Neural cell (in vitro differentiated cells): ENCODE results near the gene HECW1. TPM values are rescaled to one million over a fixed set of nuclear protein-coding genes. Genes with fewer than 3 reads are reported as not detected.
A peak's percentile ranks its signal among the peaks of the same experiment; 100 is the strongest.

Experiments used
- H2AFZ ChIP-seq: fragments of 200-600, 300-800 bp; sonication (generic), shearing (Covaris generic); 2 replicates; pipeline ENCODE4 v1.6.0; 2014; ENCODE audit warnings: low read depth, mild to moderate bottlenecking, antibody characterized with exemption, low read length, moderate library complexity
- H3F3A ChIP-seq: fragments of 200-600 bp; shearing (Covaris generic); 2 replicates; pipeline ENCODE4 v1.6.1; 2016; ENCODE audit warnings: mild to moderate bottlenecking, moderate library complexity, mixed read lengths, antibody characterized with exemption, low read length; ENCODE audit not compliant: insufficient read depth, poor library complexity, severe bottlenecking
- H3K27ac ChIP-seq: fragments of 200-600, 300-800 bp; sonication (generic), shearing (Covaris generic); 2 replicates; pipeline ENCODE4 v1.5.1; 2014; ENCODE audit warnings: mild to moderate bottlenecking, low read length, moderate library complexity
- H3K27me3 ChIP-seq: fragments of 300-800, 200-600 bp; sonication (generic), shearing (Covaris generic); 2 replicates; pipeline ENCODE4 v1.6.0; 2014; ENCODE audit warnings: mild to moderate bottlenecking, low read depth, low read length, moderate library complexity; ENCODE audit not compliant: insufficient read depth
- H3K36me3 ChIP-seq: fragments of 300-800, 200-600 bp; sonication (generic), shearing (Covaris generic); 2 replicates; pipeline ENCODE4 v1.5.1; 2014; ENCODE audit warnings: mild to moderate bottlenecking, antibody characterized with exemption, low read length, moderate library complexity; ENCODE audit not compliant: insufficient read depth
- H3K4me2 ChIP-seq: fragments of 300-800, 200-600 bp; sonication (generic), shearing (Covaris generic); 2 replicates; pipeline ENCODE4 v1.6.0; 2014; ENCODE audit warnings: mild to moderate bottlenecking, low read length
- H3K4me3 ChIP-seq: fragments of 300-800, 200-600 bp; sonication (generic), shearing (Covaris generic); 2 replicates; pipeline ENCODE4 v1.5.1; 2014; ENCODE audit warnings: mild to moderate bottlenecking, low read length, moderate library complexity
- H3K79me2 ChIP-seq: fragments of 200-600 bp; shearing (Covaris generic); replicated peaks from 2 replicates; pipeline ENCODE4 v1.6.0; 2014; ENCODE audit warnings: mild to moderate bottlenecking, low read length, moderate library complexity; ENCODE audit not compliant: insufficient read depth
- H3K9ac ChIP-seq: fragments of 300-800, 200-600 bp; sonication (generic), shearing (Covaris generic); 2 replicates; pipeline ENCODE4 v1.6.1; 2016; ENCODE audit warnings: mild to moderate bottlenecking, low read length, mixed read lengths
- H3K9me2 ChIP-seq: fragments of 200-600 bp; shearing (Covaris generic); 2 replicates; pipeline ENCODE4 v1.6.1; 2016; ENCODE audit warnings: mild to moderate bottlenecking, low read length, mixed read lengths; ENCODE audit not compliant: insufficient read depth
- H3K9me3 ChIP-seq: fragments of 200-600, 300-800 bp; sonication (generic), shearing (Covaris generic); 2 replicates; pipeline ENCODE4 v1.6.1; 2016; ENCODE audit warnings: mild to moderate bottlenecking, mixed run types, low read length, moderate library complexity, mixed read lengths
- H4K20me1 ChIP-seq: fragments of 200-600 bp; shearing (Covaris generic); 2 replicates; pipeline ENCODE4 v1.6.1; 2016; ENCODE audit warnings: mild to moderate bottlenecking, mixed run types; ENCODE audit not compliant: insufficient read depth
- CTCF ChIP-seq: fragments of 450-650 bp; IDR thresholded peaks from 2 replicates; pipeline ENCODE4 v1.5.1; 2014; ENCODE audit warnings: antibody characterized with exemption, mild to moderate bottlenecking, moderate library complexity; ENCODE audit not compliant: poor library complexity, severe bottlenecking
- EP300 ChIP-seq: fragments of 450-650 bp; conservative IDR thresholded peaks from 2 replicates; pipeline ENCODE4 v1.6.1; 2014; ENCODE audit warnings: antibody characterized with exemption, mild to moderate bottlenecking, moderate library complexity; ENCODE audit not compliant: poor library complexity, severe bottlenecking
- EZH2 ChIP-seq: fragments of 200-600, 300-800 bp; shearing (Covaris generic), sonication (generic); IDR thresholded peaks from 2 replicates; pipeline ENCODE4 v1.6.1; 2014; ENCODE audit warnings: antibody characterized with exemption, low read length, borderline replicate concordance, mild to moderate bottlenecking; ENCODE audit not compliant: insufficient read depth, poor library complexity, severe bottlenecking
- MXI1 ChIP-seq: fragments of 450-650 bp; conservative IDR thresholded peaks from 2 replicates; pipeline ENCODE4 v1.6.1; 2014; ENCODE audit warnings: antibody characterized with exemption, mild to moderate bottlenecking; ENCODE audit not compliant: poor library complexity, severe bottlenecking
- POLR2AphosphoS5 ChIP-seq: IDR thresholded peaks from 2 replicates; pipeline ENCODE4 v1.6.1; 2012
- RAD21 ChIP-seq: fragments of 450-650 bp; conservative IDR thresholded peaks from 2 replicates; pipeline ENCODE4 v1.6.1; 2014; ENCODE audit warnings: antibody characterized with exemption, mild to moderate bottlenecking, moderate library complexity
- REST ChIP-seq: IDR thresholded peaks from 2 replicates; pipeline ENCODE4 v1.6.1; 2012; ENCODE audit warnings: borderline replicate concordance
- SMC3 ChIP-seq: fragments of 450-650 bp; conservative IDR thresholded peaks from 2 replicates; pipeline ENCODE4 v1.6.1; 2014; ENCODE audit warnings: antibody characterized with exemption, mild to moderate bottlenecking, moderate library complexity; ENCODE audit not compliant: poor library complexity
- TAF1 ChIP-seq: IDR thresholded peaks from 2 replicates; pipeline ENCODE4 v1.6.1; 2012; ENCODE audit warnings: low read depth
- polyA plus RNA-seq: library from polyadenylated mRNA; depleted of rRNA; stranded (reverse); fragments of >200 nt; gene quantifications from 2 replicates; pipeline ENCODE4 v1.2.3, GENCODE V29; 2014

The HECW1 gene
- polyA plus RNA-seq, 1 donor from 2014 or later: 13.8 TPM

- H3F3A ChIP-seq: no peaks in the 10 kb centered on the region
- no peaks in the 10 kb centered on the region for H3K36me3 ChIP-seq
- no peak overlapping the region for H2AFZ ChIP-seq
- no peaks in the 10 kb centered on the region for H3K9me2 ChIP-seq
- no peaks in the 10 kb centered on the region for H3K27me3 ChIP-seq
- no peaks in the 10 kb centered on the region for H4K20me1 ChIP-seq
- no peaks in the 10 kb centered on the region for H3K9me3 ChIP-seq
- H3K4me2 ChIP-seq: no peak overlapping the region
- no peaks in the 10 kb centered on the region for H3K79me2 ChIP-seq
- H3K27ac ChIP-seq: no peak overlapping the region
- TF ChIP-seq EZH2: no peak
- peak; percentile 68 for TF ChIP-seq EP300
- H3K4me3 ChIP-seq: no peak overlapping the region
- H3K9ac ChIP-seq: no peak overlapping the region
These were observed 171.3 kb downstream of the HECW1 start for GRCh38 chr7:43283706-43284105.

- H3K9me3 ChIP-seq: no peaks in the 10 kb centered on the region
- H3K36me3 ChIP-seq: no peaks in the 10 kb centered on the region
- H3F3A ChIP-seq: no peaks in the 10 kb centered on the region
- no peak overlapping the region for H3K4me2 ChIP-seq
- TF ChIP-seq EP300 (no peak), SMC3 (no peak), RAD21 (no peak), EZH2 (no peak), POLR2AphosphoS5 (no peak), REST (no peak)
- no peak overlapping the region for H2AFZ ChIP-seq
- H3K27ac ChIP-seq: no peak overlapping the region
- no peaks in the 10 kb centered on the region for H4K20me1 ChIP-seq
- H3K27me3 ChIP-seq: no peaks in the 10 kb centered on the region
- H3K9ac ChIP-seq: no peak overlapping the region
- H3K9me2 ChIP-seq: no peaks in the 10 kb centered on the region
- H3K4me3 ChIP-seq: no peak overlapping the region
- no peaks in the 10 kb centered on the region for H3K79me2 ChIP-seq
These were observed 177.4 kb downstream of the HECW1 start for GRCh38 chr7:43289826-43290225.

- H3K79me2 ChIP-seq: no peaks in the 10 kb centered on the region
- no peak overlapping the region for H2AFZ ChIP-seq
- H3K9me2 ChIP-seq: no peaks in the 10 kb centered on the region
- no peaks in the 10 kb centered on the region for H3K9me3 ChIP-seq
- H3K4me3 ChIP-seq: no peak overlapping the region
- no peaks in the 10 kb centered on the region for H4K20me1 ChIP-seq
- H3K27ac ChIP-seq: no peak overlapping the region
- TF ChIP-seq SMC3 (no peak), EP300 (no peak), CTCF (no peak), EZH2 (no peak), MXI1 (no peak), TAF1 (no peak), POLR2AphosphoS5 (no peak), RAD21 (no peak), REST (no peak)
- H3K9ac ChIP-seq: no peak overlapping the region
- H3K36me3 ChIP-seq: no peaks in the 10 kb centered on the region
- H3F3A ChIP-seq: no peaks in the 10 kb centered on the region
- no peak overlapping the region for H3K4me2 ChIP-seq
- no peaks in the 10 kb centered on the region for H3K27me3 ChIP-seq
These were observed 178.5 kb downstream of the HECW1 start for GRCh38 chr7:43290978-43291377.
